ENCODE data around the gene LDLRAD4. TPM values are rescaled to one million over a fixed set of nuclear protein-coding genes. Genes with fewer than 3 reads are reported as not detected.

LDLRAD4 gene
- total and polyA plus RNA-seq, 2 donors (not counting 1 experiment from before 2014, with no cell fraction given) = 13.9 to 35.7 TPM

DNA sequence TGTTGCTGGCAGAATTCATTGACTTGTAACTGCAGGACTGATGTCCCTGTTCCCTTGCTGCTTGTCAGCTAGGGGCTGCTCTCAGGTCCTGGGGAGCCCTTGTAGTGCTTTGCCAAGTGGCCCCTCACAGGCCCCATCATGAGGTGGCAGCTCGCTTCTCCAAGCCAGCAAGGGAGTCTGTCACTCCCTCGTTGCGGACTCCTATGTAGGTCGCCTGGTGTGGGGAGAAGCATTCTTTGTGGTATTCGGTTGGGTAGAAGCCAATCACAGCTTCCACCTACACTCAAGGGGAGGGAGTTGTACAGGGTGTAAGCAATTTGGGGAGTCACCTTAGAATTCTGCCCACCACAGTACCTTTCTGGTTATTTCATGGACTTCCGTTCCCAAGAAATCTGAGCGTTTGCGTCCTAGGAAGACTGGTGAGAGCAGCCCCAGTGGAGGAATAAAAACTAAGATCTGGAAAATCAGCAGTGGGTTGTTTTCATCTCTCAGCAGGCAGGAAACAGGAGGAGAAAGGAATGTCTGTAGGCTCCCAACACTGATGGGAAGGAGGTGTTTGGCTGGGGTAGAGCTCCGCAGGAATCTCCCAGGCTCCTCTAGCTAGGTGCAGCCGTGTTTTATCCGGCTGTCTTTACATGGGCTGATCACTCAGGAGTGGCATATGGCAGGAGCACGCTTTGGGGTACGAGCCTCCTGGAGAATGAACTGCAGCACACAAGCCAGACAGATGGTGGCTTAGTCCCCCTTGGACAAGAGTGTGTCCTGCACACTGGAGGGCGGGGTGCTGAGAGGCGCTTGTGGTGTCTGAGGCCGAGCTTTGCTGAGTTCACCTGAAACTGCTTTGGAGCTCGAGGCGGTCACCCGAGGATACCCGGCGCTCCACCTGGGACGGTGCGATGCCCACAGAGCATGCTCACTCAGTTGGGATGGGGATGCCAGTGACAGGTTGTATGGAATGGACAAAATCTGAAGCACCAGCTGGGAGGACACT, 58.3 kb downstream of the LDLRAD4 start:
- H3K4me1 Mint-ChIP-seq = peaks cover 12% of the 10 kb centered on the region
- peaks cover 0 to 3% (median 0%) of the 10 kb centered on the region in 4 experiments for H3K27me3 ChIP-seq (replicated peaks in 1 of 4; ENCODE audit: control extremely low read depth in 1 of 4, control insufficient read depth in 3 of 4, insufficient read depth in 4 of 4, low read length in 3 of 4)
- H3K9me3 ChIP-seq (ENCODE audit: control extremely low read depth in 1 of 3, control insufficient read depth in 2 of 3, insufficient read depth in 1 of 3, low read length in 2 of 3) = peaks cover 0 to 5% (median 0%) of the 10 kb centered on the region in 3 donors
- no peak for DNase-seq
- TF ChIP-seq, protein P1, sequence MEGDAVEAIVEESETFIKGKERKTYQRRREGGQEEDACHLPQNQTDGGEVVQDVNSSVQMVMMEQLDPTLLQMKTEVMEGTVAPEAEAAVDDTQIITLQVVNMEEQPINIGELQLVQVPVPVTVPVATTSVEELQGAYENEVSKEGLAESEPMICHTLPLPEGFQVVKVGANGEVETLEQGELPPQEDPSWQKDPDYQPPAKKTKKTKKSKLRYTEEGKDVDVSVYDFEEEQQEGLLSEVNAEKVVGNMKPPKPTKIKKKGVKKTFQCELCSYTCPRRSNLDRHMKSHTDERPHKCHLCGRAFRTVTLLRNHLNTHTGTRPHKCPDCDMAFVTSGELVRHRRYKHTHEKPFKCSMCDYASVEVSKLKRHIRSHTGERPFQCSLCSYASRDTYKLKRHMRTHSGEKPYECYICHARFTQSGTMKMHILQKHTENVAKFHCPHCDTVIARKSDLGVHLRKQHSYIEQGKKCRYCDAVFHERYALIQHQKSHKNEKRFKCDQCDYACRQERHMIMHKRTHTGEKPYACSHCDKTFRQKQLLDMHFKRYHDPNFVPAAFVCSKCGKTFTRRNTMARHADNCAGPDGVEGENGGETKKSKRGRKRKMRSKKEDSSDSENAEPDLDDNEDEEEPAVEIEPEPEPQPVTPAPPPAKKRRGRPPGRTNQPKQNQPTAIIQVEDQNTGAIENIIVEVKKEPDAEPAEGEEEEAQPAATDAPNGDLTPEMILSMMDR (IDR thresholded peaks at IDR 0.05) = no peak
- no peak for TF ChIP-seq EZH2 (IDR thresholded peaks at IDR 0.05; ENCODE audit: borderline replicate concordance, insufficient read depth, low read depth, low read length, poor library complexity, severe bottlenecking)
- intact Hi-C loops (cut with micrococcal nuclease) = no loop called here
- 96% methylated on average over 18 of the region's 23 CpGs for WGBS (ENCODE audit: insufficient coverage)
- no peak overlapping the region for H3K27ac ChIP-seq (ENCODE audit: low read length in 2 of 2)
- H3K4me2 ChIP-seq (replicated peaks; ENCODE audit: low read depth, low read length, poor library complexity, severe bottlenecking) = no peak overlapping the region
- no peak overlapping the region for H3K4me3 ChIP-seq (ENCODE audit: control extremely low read depth in 1 of 5, extremely low read depth in 1 of 5, insufficient read depth in 1 of 5, low read depth in 2 of 5, low read length in 4 of 5)
- peaks cover 0 to 18% of the 10 kb centered on the region in 2 donors for H3K4me1 ChIP-seq (ENCODE audit: control insufficient read depth in 2 of 2, insufficient read depth in 2 of 2, low read length in 2 of 2)
- H3K9ac ChIP-seq (ENCODE audit: low read length) = no peak overlapping the region
- ChIA-PET POLR2A (no interaction called here), CTCF (no interaction called here)
- H3K36me3 ChIP-seq (replicated peaks in 1 of 2; ENCODE audit: control extremely low read depth in 1 of 2, control insufficient read depth in 1 of 2, extremely low read depth in 1 of 2, insufficient read depth in 2 of 2, low read length in 1 of 2) = no peaks in the 10 kb centered on the region
- no peak overlapping the region for H3K4me3 Mint-ChIP-seq
- H3K27me3 Mint-ChIP-seq = no peaks in the 10 kb centered on the region
- no peak overlapping the region for H2AFZ ChIP-seq (ENCODE audit: insufficient read depth, low read depth, low read length, poor library complexity, severe bottlenecking)
- no peak overlapping the region for H3K27ac Mint-ChIP-seq
- H3K79me2 ChIP-seq (ENCODE audit: control insufficient read depth, insufficient read depth, low read length) = no peaks in the 10 kb centered on the region
- ATAC-seq (ENCODE audit: low read depth) = no peak
- no peaks in the 10 kb centered on the region for H4K20me1 ChIP-seq (ENCODE audit: control insufficient read depth, insufficient read depth, low read length, poor library complexity, severe bottlenecking)
- no peaks in the 10 kb centered on the region for H3K9me3 Mint-ChIP-seq (ENCODE audit: insufficient read depth)

DNA sequence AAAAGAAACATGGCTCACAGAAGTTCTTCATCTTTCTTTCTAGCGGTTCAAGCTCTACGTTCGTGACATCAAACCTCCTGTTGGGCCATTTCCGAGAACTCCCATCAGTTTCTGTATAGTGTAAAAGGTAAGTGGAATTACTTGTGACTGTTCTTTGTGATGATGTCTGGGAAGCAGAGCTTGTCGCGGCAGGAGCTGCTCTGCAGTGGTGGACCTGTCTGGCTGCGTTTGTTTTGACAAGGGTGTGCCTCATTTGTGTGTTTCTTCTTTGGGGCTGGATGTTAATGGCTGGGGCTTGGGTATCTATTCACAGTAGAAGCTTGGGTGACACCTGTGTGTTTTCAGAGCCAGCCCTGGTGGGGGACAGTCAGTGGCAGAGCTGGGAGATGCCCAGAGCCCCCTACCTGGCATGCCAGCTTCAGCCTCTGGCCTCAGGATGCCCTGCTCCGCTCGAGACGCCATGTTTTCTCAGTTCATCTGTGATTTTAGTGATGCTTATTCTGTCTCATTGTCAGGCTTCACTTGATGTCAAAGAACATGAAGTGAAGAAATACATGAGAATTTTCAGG, 59.6 kb downstream of the LDLRAD4 start:
- H3K4me3 Mint-ChIP-seq = no peak overlapping the region
- Histone ChIP-seq H3K36me3 (replicated peaks in 1 of 2; ENCODE audit: control extremely low read depth in 1 of 2, control insufficient read depth in 1 of 2, extremely low read depth in 1 of 2, insufficient read depth in 2 of 2, low read length in 1 of 2) (no peaks in the 10 kb centered on the region), H3K4me1 (ENCODE audit: control insufficient read depth in 2 of 2, insufficient read depth in 2 of 2, low read length in 2 of 2) (peaks cover 0 to 18% of the 10 kb centered on the region in 2 donors), H3K27me3 (replicated peaks in 1 of 4; ENCODE audit: control extremely low read depth in 1 of 4, control insufficient read depth in 3 of 4, insufficient read depth in 4 of 4, low read length in 3 of 4) (no peaks in the 10 kb centered on the region), H3K4me3 (ENCODE audit: control extremely low read depth in 1 of 5, extremely low read depth in 1 of 5, insufficient read depth in 1 of 5, low read depth in 2 of 5, low read length in 4 of 5) (no peak overlapping the region), H3K27ac (ENCODE audit: low read length in 2 of 2) (no peak overlapping the region), H2AFZ (ENCODE audit: insufficient read depth, low read depth, low read length, poor library complexity, severe bottlenecking) (no peak overlapping the region), H3K9ac (ENCODE audit: low read length) (no peak overlapping the region), H3K4me2 (replicated peaks; ENCODE audit: low read depth, low read length, poor library complexity, severe bottlenecking) (no peak overlapping the region), H3K79me2 (ENCODE audit: control insufficient read depth, insufficient read depth, low read length) (no peaks in the 10 kb centered on the region), H4K20me1 (ENCODE audit: control insufficient read depth, insufficient read depth, low read length, poor library complexity, severe bottlenecking) (no peaks in the 10 kb centered on the region), H3K9me3 (ENCODE audit: control extremely low read depth in 1 of 3, control insufficient read depth in 2 of 3, insufficient read depth in 1 of 3, low read length in 2 of 3) (peaks cover 0 to 11% (median 0%) of the 10 kb centered on the region in 3 donors)
- ChIA-PET POLR2A (no interaction called here), CTCF (no interaction called here)
- 95% methylated on average over 7 of the region's 10 CpGs for WGBS (ENCODE audit: insufficient coverage)
- H3K27ac Mint-ChIP-seq = no peak overlapping the region
- no peak for TF ChIP-seq EZH2 (IDR thresholded peaks at IDR 0.05; ENCODE audit: borderline replicate concordance, insufficient read depth, low read depth, low read length, poor library complexity, severe bottlenecking)
- TF ChIP-seq, protein P1 (IDR thresholded peaks at IDR 0.05) = no peak
- DNase-seq (no peak), ATAC-seq (ENCODE audit: low read depth) (no peak)
- intact Hi-C loops (cut with micrococcal nuclease) = no loop called here
- H3K4me1 Mint-ChIP-seq = peaks cover 12% of the 10 kb centered on the region
- no peaks in the 10 kb centered on the region for H3K27me3 Mint-ChIP-seq
- no peaks in the 10 kb centered on the region for H3K9me3 Mint-ChIP-seq (ENCODE audit: insufficient read depth)
